ENCODE results near the gene ACY1.

DNA sequence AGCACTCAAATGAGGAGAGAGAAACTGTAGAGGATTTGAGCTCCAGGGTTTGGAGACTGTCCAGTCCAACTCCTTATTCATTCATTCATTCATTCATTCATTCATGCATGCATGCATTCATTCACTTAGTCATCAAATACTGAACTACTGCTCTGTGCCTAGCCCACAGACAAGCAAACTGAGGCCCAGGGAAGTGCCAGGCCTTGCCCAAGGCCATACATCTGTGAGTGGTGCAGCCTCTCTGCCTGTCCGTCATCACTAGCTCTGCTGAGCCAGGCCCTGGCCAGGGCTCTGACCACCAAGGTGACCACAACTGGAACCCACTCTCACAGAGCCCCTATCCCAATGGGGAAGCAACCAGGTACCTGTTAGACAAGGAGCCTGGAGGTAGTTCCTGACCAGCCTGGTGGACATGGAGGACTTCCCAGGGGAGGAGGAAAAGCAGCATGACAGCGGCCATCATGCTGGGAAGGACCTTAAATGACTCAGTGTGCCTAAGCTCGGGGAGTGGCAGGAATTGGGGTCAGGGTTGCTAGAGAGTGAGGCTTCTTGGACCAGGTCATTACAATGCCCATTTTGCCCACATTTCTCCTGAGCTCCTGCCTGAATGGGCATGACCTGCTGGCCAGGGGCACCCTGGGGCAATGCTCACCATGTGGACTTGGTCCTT is 39.9 kb downstream of the ACY1 start:
- TF ChIP-seq ZSCAN30 (CRISPR knock-in tag; IDR thresholded peaks at IDR 0.05) (no peak), CBFB (CRISPR knock-in tag; IDR thresholded peaks at IDR 0.05) (no peak), ZBTB8A (CRISPR knock-in tag; IDR thresholded peaks at IDR 0.05; ENCODE audit: borderline replicate concordance, low read depth) (no peak), MTF1 (CRISPR knock-in tag; IDR thresholded peaks at IDR 0.05) (no peak), BRCA1 (CRISPR knock-in tag; IDR thresholded peaks at IDR 0.05) (no peak), ZNF354B (CRISPR knock-in tag; IDR thresholded peaks at IDR 0.05) (no peak), FOXM1 (CRISPR knock-in tag; IDR thresholded peaks at IDR 0.05) (no peak), ZNF598 (CRISPR knock-in tag; IDR thresholded peaks at IDR 0.05; ENCODE audit: borderline replicate concordance) (no peak)
- TF ChIP-seq, protein P1, sequence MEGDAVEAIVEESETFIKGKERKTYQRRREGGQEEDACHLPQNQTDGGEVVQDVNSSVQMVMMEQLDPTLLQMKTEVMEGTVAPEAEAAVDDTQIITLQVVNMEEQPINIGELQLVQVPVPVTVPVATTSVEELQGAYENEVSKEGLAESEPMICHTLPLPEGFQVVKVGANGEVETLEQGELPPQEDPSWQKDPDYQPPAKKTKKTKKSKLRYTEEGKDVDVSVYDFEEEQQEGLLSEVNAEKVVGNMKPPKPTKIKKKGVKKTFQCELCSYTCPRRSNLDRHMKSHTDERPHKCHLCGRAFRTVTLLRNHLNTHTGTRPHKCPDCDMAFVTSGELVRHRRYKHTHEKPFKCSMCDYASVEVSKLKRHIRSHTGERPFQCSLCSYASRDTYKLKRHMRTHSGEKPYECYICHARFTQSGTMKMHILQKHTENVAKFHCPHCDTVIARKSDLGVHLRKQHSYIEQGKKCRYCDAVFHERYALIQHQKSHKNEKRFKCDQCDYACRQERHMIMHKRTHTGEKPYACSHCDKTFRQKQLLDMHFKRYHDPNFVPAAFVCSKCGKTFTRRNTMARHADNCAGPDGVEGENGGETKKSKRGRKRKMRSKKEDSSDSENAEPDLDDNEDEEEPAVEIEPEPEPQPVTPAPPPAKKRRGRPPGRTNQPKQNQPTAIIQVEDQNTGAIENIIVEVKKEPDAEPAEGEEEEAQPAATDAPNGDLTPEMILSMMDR (CRISPR knock-in tag; IDR thresholded peaks at IDR 0.05), result no peak
- TF ChIP-seq, protein P2, sequence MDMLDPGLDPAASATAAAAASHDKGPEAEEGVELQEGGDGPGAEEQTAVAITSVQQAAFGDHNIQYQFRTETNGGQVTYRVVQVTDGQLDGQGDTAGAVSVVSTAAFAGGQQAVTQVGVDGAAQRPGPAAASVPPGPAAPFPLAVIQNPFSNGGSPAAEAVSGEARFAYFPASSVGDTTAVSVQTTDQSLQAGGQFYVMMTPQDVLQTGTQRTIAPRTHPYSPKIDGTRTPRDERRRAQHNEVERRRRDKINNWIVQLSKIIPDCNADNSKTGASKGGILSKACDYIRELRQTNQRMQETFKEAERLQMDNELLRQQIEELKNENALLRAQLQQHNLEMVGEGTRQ (IDR thresholded peaks at IDR 0.05; ENCODE audit: low read depth, low read length), result no peak
- TF ChIP-seq, protein P2 (CRISPR knock-in tag; IDR thresholded peaks at IDR 0.05; ENCODE audit: borderline replicate concordance), result no peak

All from HepG2 (cell line).